Fibroblast of the aortic adventitia (primary cell): ENCODE measurements around the gene ZNF205. TPM values are rescaled to one million over a fixed set of nuclear protein-coding genes. Genes with fewer than 3 reads are reported as not detected.

Source experiments
- DNase-seq: peaks from one replicate; pipeline ENCODE4 v3.0.0-alpha.2; 2010; ENCODE audit warnings: low read depth
- H3K4me3 ChIP-seq: 2 replicates; pipeline ENCODE4 v1.5.1; 2011; ENCODE audit warnings: low read depth, mild to moderate bottlenecking, control low read depth, low read length, moderate library complexity
- total RNA-seq: library from RNA; depleted of rRNA; stranded (reverse); fragments of >200 nt; gene quantifications from 2 replicates; pipeline ENCODE4 v1.2.3, GENCODE V29; 2012; ENCODE audit warnings: low replicate concordance
- TF ChIP-seq, protein P1 (sequence below): IDR thresholded peaks from 2 replicates; pipeline ENCODE4 v1.5.1; 2011; ENCODE audit warnings: mild to moderate bottlenecking, low read length, control low read depth, inconsistent platforms; ENCODE audit not compliant: insufficient read depth

ZNF205 gene
- total RNA-seq, 1 donor = 14.7 TPM

- no peak overlapping the region for H3K4me3 ChIP-seq
- DNase-seq = no peak
- TF ChIP-seq, protein P1, sequence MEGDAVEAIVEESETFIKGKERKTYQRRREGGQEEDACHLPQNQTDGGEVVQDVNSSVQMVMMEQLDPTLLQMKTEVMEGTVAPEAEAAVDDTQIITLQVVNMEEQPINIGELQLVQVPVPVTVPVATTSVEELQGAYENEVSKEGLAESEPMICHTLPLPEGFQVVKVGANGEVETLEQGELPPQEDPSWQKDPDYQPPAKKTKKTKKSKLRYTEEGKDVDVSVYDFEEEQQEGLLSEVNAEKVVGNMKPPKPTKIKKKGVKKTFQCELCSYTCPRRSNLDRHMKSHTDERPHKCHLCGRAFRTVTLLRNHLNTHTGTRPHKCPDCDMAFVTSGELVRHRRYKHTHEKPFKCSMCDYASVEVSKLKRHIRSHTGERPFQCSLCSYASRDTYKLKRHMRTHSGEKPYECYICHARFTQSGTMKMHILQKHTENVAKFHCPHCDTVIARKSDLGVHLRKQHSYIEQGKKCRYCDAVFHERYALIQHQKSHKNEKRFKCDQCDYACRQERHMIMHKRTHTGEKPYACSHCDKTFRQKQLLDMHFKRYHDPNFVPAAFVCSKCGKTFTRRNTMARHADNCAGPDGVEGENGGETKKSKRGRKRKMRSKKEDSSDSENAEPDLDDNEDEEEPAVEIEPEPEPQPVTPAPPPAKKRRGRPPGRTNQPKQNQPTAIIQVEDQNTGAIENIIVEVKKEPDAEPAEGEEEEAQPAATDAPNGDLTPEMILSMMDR = no peak
These were observed 35.3 kb downstream of the ZNF205 start for GRCh38 chr16:3147757-3148104.

DNA sequence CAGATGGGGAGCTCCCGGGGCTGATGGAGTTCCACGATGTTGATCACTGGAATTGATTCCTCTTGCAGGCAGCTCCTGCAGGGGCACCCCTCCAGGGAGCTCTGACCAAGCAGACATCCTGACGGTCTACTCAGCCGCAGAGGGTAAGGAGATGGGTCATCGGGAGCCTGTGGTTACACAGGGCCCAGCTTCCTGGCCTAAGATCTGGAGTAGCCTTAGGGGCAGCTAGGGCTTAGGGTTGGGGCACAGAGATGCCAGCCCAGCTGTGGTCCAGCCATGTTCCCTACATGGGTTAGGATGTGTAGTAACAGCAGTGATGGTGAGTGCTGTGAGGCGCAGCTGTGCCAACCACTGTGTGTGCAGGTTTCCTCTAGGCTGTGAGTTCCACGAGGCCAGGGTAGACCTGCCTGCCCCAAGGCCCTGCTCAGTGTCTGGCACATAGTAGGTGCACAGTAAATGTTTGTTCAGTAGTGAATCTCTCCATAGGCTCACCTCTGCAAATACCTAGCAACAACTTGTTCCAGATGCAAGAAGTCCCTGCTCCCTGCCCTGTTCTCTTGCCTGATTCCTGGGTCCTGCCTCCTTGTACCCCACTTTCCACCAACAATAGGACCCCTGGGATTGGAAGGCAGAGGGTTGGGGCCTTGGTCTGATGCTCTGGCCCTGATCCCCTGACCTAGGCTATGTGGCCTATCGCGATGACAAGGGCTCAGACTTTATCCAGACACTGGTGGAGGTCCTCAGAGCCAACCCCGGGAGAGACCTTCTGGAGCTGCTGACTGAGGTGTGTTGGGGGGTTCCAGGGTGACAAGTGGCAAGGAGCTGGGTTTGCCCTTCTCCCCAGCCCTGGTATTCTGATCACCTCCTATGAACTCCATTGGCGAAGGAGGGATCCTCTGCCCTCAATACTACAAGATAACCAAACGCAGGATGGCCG lies 36.1 kb downstream of the ZNF205 start:
- no peak for DNase-seq
- TF ChIP-seq, protein P1 = no peak
- H3K4me3 ChIP-seq = no peak overlapping the region

DNA sequence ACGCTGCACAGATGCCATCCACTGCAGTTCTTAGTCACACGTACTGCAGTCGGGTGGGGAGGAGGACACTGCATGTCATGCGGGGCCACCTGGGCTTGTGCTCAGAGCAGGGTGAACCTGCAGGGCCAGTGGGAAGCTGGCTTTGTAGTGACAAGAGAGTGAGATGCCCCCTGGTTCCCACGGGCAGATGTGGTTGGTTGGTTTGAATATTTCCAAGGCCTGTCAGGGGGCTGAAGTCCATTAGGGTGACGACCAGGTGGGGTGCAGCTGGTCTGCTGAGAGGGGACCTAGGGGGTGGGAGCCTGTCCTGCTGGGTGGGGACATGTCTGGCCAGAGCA lies 36.8 kb downstream of the ZNF205 start:
- TF ChIP-seq, protein P1 = no peak
- H3K4me3 ChIP-seq = no peak overlapping the region
- no peak for DNase-seq

- TF ChIP-seq, protein P1 = peak; percentile 39
- DNase-seq = peak; percentile 39
- H3K4me3 ChIP-seq = peak overlapping the region; percentile 81
These were observed 37.4 kb downstream of the ZNF205 start for GRCh38 chr16:3149630-3150345.

- H3K4me3 ChIP-seq = peak overlapping the region; percentile 81
- TF ChIP-seq, protein P1 = peak; percentile 2
- DNase-seq = peak; percentile 96
These were observed 38.2 kb downstream of the ZNF205 start for GRCh38 chr16:3150346-3151218.

DNA sequence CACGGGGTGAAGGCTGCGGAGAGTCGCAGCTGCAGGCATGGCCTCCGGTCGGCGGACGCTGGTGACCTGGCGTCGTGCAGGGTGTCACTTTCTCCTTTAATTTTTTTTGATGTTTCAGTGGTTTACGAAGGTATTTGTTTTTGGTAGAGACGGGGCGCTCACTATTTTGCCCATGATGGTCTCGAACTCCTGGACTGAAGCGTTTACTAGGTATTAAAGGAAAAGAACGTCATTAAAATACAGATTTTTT lies 39.6 kb downstream of the ZNF205 start:
- no peak for DNase-seq
- TF ChIP-seq, protein P1 = no peak
- peak overlapping the region; percentile 61 for H3K4me3 ChIP-seq
